Dermis blood vessel endothelial cell (primary cell): Measurements from ENCODE around the gene SLC22A31. TPM values are rescaled to one million over a fixed set of nuclear protein-coding genes. Genes with fewer than 3 reads are reported as not detected.
"Not testable (repeated sequence)": the region's sequence is repeated elsewhere in the genome, so short reads cannot be mapped to it uniquely, and the experiment has no call there.

Experiments used
- DNase-seq: peaks from one replicate; pipeline ENCODE4 v3.0.0; 2010
- total RNA-seq: library from RNA; depleted of rRNA; stranded (reverse); fragments of >200 nt; gene quantifications from 2 replicates; pipeline ENCODE4 v1.2.3, GENCODE V29; 2014

The SLC22A31 gene
- 0.23 TPM in 1 of 2 replicates, not detected in the other for total RNA-seq

DNA sequence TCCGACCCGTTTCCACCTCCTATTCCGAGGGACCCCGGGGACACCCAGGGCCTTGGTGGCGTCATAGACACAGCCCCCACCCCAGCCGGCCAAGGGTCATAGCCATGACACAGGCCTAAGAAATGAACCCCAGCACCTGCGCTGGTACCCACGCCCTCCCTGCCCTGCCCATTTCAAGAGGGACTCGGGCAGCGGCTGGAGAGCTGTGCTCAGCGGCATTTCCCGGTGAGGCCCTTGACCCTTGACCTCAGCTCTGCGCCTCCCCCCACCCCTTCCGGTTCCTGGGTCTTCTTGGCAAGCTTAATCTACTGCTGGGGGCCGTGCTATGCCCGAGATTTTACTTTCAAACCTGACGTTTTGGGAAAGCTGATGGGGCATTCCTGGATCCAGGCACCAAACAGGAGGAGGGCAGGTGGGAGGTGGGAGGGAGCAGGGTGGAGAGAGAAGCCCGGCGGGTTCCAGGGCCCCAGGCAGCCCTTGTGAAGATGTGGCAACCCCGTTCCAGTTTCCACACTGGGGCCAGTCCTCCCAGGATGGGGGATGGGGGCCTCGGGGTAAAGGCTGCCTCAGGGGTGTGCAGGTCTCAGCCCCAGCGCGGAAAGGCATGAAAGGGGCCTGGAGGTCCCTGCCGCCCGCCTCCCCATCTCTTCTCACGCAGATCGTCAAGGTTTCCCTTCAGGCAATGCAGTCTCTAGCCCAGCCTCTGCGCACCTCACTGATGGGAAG is at the start of gene SLC22A31:
SLC22A31 (minus strand) TSS at position 414 of the 726 bp plus-strand sequence; CDS start at position 378, 36 bp downstream.
- DNase-seq: no peak

DNA sequence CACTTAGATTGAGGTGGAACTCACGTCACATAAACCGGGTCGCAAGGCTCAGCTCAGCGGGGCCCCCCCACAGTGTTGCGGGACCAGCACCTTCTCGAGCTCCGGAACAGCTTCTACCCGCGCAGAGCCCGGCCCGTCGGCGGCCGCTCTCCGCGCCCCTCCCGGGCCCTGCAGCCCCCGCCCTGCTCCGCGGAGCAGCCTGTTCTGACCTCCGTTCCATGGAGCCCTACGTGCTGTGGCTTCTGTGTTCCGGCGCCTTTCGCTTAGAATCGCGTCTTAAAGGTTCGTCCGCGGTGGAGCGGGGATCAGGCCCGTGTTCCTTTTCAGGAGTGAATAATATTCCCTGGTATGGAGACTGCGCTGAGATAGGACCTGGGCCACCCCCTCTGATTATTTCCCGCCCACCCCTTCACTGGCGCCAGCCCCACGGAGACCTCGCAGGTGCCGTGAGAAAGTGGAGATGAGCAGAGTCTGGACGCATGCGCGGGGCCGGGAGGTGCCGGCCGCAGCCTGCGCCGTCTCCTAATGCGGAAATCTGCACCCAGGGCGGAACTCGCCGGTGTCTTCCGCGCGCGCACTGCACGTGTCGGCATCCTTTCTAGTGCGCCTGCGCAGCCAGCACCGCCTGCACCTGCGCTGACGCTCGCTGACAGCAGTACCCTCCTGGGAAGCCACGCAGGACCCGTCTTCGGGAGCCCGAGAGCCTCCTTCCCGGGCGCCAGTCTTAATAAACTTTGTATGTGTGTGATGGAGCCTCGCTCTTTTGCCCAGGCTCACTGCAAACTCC is 48.1 kb upstream of the SLC22A31 start:
- DNase-seq: no peak

DNA sequence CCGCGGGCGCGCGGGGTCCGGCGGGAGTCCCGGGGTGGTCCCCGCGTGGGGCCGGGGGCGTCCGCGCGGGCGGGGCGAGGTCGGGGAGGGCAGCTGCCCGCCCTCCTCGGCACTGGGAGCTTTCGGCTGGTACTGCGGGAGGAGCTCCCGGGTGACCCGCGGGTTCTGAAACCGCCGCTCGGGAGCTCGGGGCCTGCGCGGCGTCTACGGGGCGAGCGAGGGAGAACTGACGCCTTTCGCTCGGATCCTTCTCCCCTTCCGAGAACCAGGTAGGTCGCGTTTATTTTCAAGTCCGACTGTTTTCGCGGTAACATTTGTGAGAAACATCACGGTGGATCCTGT is 47.4 kb upstream of the SLC22A31 start:
- not testable (repeated sequence) for DNase-seq

DNA sequence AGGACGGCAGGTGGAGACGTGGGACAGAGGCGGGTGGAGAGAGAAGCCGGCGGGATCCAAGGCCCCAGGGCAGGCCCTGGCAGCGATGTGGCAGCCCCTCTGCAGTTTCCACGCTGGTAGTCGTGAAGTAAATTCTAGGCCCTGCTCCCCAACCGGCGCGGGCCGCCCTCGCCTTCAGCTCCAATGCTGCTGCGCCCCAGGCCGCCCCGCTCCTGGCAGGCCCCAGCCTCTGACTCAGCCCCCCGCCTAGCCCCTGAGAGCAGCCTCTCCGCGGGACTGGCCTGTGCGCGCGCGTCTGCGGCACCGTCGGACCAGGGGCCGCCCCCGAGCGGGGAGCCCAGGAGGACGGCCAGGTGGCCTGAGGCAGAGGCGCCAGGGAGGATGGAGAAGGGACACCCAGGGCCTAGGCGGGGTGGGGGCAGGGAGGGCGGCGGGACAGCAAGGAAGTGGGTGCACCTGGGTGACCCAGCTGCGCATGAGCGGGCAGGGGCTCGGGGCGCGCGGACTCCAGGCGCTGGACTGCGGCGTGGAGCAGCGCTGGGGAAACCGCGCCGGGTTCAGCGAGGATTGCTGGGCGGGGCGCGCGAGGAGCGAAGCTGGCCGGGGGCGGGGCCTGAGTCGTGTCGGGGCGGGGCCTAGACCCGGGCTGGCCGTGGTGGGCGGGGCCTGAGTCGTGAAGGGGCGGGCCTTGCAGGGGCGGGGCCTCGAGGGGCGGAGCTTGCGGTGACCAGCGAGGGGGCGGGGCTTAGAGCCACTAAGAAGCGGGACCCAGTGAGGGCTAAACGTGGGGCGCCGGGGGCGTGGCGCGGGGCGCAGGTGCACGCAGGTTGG is 46.8 kb upstream of the SLC22A31 start:
- peak; percentile 86 for DNase-seq

DNA sequence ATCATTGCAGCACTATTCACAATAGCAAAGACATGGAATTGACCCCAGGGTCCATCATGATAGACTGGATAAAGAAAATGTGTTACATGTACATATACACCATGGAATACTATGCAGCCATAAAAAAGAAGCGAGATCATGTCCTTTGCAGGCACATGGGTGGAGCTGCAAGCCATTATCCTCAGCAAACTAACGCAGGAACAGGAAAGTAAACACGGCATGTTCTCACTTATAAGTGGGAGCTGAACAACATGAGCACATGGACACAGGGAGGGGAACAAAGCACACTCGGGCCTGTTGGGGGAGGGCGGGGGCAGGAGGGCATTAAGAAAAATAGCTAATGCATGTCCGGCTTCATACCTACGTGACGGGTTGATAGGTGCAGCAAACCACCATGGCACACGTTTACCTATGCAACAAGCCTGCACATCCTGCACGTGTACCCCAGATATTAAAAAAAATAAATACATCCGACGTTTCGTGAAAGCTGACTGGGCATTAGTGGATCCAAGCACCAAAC is 46.1 kb upstream of the SLC22A31 start:
- DNase-seq: no peak

DNA sequence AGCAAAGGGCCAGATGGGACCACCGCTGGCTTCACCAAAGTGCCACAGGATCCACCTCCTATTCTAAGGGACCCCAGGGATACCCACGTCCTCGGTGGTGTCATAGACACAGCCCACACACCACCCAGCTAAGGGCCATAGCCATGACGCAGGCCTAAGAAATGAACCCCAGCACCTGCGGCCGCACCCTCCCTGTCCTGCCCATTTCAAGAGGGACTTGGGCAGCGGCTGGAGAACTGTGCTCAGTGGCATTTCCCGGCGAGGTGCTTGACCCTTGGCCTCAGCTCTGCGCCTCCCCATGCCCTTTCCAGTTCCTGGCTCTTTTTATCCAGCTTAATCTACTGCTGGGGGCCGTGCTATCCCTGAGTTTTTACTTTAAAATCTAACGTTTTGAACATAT is 44.4 kb upstream of the SLC22A31 start:
- DNase-seq: no peak

DNA sequence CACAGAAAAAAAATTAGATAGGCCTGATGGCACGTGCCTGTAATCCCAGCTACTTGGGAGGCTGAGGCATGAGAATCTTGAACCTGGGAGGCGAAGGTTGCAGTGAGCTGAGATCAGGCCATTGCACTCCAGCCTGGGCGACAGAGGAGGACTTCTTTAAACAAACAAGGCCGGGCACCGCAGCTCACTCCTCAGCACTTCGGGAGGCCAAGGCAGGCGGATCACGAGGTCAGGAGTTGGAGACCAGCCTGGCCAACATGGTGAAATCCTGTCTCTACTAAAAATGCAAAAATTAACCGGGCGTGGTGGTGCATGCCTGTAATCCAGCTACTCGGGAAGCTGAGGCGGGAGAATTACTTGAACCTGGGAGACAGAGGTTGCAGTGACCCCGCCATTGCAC is 43.9 kb upstream of the SLC22A31 start:
- DNase-seq: not testable (repeated sequence)

DNA sequence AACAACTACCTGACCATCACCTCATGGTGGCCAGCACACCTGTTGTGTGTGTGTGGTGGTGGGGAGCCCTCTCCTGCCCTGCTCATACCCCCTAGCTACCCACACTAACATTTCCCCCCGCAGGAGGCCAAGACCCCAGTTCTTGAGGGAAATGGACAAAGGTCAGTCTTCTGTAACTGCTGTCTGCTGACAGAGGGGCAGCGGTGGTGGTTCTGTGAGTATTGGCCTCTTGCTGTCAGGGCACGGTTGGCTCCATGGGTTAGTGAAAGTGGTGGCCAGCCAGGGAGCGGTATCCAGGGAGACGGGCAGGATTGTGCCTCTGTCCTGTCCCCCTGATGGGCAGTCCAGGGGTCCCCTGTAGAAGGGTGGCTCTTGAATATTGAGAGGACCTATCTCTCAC is 43.3 kb upstream of the SLC22A31 start:
- no peak for DNase-seq

DNA sequence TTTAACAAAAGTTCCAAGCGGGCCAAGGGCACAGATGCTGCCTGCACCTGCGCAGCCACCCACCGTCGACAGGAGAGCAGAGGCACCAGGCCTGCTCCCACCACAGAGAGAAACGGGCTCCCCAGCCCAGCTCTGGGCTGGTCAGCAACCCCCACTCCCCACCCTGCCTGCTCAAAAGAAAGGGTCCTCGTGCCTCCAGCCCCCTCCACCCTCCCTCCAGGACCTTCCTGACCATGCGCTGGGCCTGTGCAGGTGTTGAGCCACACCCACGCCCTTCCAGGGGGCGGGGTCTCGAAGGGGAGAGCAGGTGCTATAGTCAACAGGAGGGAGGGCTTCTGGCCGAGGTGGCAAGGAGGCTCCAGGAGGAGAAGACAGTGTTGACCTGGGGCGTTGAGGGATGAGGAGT is 42.5 kb upstream of the SLC22A31 start:
- DNase-seq: no peak

DNA sequence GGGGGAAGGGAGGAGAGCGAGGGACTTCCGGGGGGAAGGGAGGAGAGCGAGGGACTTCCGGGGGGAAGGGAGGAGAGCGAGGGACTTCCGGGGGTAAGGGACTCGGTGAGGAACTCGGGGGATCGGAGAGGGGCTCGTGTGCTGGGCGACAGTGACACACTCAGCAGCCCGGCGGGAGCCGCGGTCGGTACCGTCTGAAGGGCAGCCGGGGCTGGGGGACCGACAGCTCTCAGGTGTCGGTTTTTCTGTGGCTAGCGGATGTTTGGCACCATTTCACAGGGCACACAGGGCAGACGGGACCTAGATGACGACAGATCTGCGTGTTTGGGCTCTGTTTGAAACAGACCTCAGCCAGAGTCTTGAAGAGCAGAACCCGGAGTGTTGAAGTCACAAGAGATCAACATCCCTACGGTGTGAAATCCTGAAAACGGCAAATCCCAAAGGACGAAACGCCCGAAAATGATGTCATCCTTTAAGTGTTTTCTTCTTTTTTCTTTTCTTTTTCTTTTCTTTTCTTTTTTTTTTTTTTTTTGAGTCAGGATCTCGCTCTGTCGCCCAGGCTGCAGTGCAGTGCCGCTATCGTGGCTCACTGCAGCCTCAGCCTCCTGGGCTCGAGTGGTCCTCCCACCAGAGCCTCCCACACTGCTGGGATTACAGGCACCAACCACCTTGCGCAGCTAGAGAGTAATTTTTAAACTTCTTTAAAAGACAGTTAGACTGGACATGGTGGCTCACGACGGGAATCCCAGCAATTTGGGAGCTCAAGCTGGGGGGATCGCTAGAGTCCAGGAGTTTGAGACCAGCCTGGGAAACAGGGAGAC is 41.1 kb upstream of the SLC22A31 start:
- DNase-seq: peak; percentile 60

DNA sequence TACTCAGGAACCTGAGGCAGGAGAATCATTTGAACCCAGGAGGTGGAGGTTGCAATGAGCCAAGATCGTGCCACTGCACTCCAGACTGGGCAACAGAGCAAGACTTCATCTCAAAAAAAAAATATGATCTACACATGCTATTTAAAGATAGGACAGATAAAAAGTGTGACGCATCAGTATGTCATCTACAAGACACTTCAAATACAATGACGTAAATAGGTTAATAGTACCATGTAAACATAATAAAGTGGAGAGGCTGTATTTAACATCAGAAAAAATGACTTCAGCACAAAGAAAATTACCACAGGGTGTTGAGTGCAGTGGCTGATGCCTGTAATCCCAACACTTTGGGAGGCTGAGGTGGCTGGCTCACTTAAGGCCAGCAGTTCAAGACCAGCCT is 37.4 kb upstream of the SLC22A31 start:
- DNase-seq: no peak

DNA sequence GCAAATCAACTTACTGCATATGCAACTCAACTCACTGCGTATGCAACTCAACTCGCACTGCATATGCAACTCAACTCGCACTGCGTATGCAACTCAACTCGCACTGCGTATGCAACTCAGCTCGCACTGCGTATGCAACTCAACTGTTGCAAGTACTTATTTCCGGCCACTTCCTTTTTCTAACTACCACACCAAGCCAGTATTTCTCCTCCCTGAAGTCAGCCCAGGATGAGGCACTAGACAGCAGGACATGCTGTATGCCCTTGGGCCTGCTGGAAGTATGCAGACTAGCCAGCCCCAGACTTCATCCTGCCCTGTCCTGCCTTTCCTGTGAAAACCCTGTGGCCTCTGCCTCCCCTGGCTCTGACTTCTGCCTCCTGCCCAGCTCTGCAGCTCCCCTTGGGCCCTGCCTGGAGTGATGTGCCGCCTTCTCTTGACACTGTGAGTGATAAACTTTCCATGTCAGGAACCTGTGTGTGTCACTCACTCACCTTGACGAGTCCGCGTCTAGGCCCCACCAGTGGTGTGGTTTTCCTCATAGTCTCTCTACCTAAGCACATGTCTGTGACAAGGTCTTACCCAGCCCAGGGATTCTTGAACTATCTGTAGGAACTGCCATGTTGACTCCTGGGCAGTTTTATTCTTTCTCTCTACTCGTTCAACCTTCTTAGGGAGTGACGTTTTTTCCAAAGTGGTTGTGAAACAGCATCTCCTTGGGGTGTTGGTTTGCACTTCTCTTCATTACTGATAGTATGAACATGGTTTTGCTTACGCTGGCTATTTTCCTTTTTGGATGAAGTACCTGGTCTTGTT is 33.5 kb upstream of the SLC22A31 start:
- no peak for DNase-seq

DNA sequence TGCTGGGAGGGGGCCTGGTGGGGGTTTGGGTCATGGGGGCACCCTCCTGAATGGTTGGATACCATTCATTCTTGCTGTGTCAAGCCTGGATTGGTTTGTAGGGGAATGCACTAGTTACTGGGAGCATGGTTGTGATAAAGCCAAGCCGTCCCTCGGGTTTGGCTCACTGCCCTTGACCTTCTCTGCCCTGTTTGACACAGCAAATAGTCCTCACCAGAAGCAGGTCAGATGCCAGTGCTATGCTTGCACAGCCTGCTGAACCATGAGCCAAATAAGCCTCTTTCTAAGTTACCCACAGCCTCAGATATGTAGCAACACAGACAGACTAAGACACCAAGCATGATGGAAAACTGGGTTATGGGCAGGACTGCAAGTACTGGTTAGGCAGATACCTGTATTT is 31.8 kb upstream of the SLC22A31 start:
- DNase-seq: no peak

DNA sequence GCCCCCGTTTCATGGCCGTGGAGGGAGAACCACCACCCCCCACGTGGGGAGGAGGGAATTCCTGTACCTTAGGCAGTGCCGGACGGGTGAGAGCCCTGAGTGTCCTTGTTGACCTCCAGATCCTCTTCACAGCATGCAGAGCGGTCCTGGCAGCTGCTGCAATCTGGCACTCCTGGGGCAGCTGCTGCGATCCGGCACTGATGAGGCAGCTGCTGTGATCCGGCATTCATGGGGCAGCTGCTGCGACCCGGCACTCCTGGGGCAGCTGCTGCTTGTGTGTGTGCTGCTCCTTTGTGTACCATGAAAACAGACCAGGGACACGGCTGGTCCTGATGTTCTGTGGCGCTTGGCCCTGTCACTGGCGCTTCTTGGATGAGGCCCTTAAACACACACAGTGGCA is 29.9 kb upstream of the SLC22A31 start:
- no peak for DNase-seq

DNA sequence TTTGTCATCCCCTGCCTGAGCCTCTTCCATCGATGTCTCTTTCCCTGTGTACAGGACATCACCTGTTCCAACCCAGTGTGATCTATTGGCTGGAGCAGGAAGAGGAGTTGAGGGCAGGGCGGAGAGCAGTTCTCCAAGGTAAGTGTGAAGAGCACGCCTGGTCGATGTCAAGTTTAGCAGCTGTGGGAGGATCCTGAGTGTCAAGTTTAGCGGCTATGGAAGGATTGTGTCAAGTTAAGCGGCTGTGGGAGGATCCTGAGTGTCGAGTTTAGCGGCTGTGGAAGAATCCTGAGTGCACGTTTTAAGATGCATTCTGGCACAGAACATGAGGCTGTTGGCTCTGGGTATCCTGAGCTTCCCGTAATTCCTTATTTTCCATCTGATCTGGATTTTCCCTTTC is 24.3 kb upstream of the SLC22A31 start:
- DNase-seq: no peak

DNA sequence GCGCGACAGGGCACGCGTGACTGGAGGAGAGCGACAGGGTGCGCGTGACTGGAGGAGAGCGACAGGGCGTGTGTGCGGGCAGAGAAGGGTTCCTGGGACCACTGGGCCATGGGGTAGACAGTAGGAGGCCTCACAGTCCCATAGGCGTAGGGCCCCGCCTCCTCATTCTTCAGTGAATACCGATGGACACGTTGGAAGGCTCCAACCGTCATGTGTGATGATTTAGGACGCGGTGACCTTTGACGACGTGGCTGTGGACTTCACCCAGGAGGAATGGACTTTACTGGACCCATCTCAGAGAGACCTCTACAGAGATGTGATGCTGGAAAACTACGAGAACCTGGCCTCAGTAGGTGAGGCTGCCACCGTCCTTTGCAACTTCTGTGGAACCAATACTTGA is 22.6 kb upstream of the SLC22A31 start:
- no peak for DNase-seq

DNA sequence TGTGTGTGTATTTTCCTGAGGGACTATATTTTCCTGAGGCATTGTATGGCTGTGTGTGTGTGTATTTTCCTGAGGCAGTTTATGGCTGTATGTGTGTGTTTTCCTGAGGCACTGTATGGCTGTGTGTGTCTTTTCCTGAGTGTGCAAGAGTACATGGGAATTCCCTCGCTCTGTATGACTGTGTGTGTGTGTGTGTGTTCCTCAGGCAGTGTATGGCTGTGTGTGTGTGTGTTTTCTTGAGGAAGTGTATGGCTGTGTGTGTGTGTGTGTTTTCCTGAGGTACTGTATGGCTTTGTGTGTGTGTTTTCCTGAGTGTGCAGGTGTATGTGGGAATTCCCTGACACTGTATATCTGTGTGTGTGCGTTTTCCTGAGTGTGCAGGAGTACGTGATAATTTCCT is 21.3 kb upstream of the SLC22A31 start:
- no peak for DNase-seq

DNA sequence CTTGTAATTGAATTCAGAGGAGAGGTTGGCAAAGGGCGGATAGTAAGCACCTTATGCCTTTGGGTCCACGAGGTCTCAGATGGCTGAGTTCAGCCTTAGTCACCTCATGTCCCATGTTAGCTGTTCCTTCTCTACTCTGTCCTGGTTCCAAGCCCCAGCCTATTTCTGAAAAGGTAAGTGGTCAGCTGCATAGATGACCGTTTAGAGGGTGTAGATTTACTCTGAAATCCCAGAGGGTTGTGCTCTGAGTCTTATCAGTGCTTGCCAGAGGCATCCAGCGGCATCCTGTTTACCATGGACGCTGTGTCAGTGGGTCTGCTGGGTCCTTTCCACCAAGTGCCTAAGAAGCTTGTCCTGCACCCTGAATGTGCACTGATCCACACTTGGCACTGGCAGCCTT is 19.0 kb upstream of the SLC22A31 start:
- DNase-seq: no peak

DNA sequence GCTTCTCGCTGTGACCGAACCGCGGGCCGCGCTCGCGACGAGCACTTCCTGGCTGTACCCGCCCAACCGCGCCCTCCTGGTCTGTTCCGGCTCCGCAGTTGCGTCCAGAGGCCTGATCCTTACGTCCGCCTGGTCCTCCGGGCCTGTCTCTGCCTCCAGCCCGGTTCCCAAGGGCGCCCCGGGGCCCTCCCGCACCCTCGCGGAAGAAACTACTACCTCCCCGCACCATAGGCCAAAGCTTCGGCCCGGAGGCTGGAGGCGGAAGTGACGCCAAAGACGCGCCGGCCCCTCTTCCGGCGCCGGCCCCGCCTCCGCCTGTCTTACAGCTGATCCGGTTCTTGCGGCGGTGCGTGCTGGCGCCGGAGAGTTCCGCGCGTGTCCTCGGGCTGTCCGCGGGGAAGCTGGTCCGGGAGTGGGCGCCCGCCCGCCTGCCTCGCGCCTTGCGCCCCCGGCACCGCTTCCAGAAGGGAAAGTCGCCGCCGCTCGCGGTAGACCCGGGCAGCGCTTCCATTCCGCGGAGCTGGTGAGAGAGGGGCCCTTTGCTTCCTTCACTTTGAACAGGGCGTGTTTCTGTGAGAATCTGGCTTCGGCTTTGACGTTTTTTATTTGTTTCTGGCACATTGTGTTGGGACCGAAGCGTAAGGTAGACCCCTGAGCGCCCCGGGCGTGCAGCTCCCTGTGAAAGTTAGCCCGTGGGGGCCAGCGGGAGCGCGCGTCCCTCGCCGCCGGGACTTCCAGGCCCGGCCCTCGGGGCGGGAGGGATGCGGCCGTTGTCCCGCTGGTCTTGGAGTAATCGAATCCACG is 17.3 kb upstream of the SLC22A31 start, which contains the start of gene ZNF778:
ZNF778 (plus strand) TSS at position 316 of the 804 bp plus-strand sequence. CDS start 3,425 bp downstream, outside the sequence.
- peak; percentile 90 for DNase-seq

DNA sequence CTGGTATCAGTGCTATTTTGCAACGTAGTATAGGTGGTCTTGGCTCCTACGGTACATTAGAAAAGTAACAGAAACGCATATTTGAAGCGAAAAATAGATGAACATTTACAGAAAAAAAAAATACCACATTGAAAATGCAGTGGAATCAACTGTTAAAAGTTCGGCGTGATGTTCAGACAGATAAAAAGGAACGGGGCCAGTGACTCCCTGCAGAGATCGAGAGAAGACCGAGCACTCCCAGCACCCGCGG is 16.7 kb upstream of the SLC22A31 start:
- no peak for DNase-seq
